Measurements from ENCODE around the gene FOXK2.

- TF ChIP-seq, protein P1, sequence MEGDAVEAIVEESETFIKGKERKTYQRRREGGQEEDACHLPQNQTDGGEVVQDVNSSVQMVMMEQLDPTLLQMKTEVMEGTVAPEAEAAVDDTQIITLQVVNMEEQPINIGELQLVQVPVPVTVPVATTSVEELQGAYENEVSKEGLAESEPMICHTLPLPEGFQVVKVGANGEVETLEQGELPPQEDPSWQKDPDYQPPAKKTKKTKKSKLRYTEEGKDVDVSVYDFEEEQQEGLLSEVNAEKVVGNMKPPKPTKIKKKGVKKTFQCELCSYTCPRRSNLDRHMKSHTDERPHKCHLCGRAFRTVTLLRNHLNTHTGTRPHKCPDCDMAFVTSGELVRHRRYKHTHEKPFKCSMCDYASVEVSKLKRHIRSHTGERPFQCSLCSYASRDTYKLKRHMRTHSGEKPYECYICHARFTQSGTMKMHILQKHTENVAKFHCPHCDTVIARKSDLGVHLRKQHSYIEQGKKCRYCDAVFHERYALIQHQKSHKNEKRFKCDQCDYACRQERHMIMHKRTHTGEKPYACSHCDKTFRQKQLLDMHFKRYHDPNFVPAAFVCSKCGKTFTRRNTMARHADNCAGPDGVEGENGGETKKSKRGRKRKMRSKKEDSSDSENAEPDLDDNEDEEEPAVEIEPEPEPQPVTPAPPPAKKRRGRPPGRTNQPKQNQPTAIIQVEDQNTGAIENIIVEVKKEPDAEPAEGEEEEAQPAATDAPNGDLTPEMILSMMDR (conservative IDR thresholded peaks at IDR 0.05; ENCODE audit: low read depth, low read length), result no peak
- TF ChIP-seq EZH2 (IDR thresholded peaks at IDR 0.05; ENCODE audit: borderline replicate concordance, low read depth, low read length, poor library complexity, severe bottlenecking), result no peak
These were observed 107.9 kb downstream of the FOXK2 start for GRCh38 chr17:82627405-82627804.
